Nephron (organoid): Measurements from ENCODE around the gene LTA.

Experiments used
- H3K27ac Mint-ChIP-seq, 3 experiments: 2 replicates each; pipeline ENCODE4 v1.8.0; 2020; ENCODE audit warnings: mixed read lengths in 3 of 3, mild to moderate bottlenecking in 2 of 3, moderate library complexity in 1 of 3
- H3K27me3 Mint-ChIP-seq: 2 replicates; pipeline ENCODE4 v1.8.0; 2021; ENCODE audit warnings: low read depth, mild to moderate bottlenecking, moderate library complexity, mixed read lengths
- H3K36me3 Mint-ChIP-seq: 2 replicates; pipeline ENCODE4 v1.8.0; 2020; ENCODE audit warnings: low read depth, mixed read lengths
- H3K4me1 Mint-ChIP-seq: 2 replicates; pipeline ENCODE4 v1.8.0; 2020; ENCODE audit warnings: mixed read lengths
- H3K4me3 Mint-ChIP-seq, 3 experiments: 2 replicates each; pipeline ENCODE4 v1.8.0; 2020; ENCODE audit warnings: mild to moderate bottlenecking in 3 of 3, mixed read lengths in 3 of 3, moderate library complexity in 2 of 3
- H3K9me3 Mint-ChIP-seq: 2 replicates; pipeline ENCODE4 v1.8.0; 2020; ENCODE audit warnings: mixed read lengths
- CTCF ChIP-seq, 3 experiments: fragments of 200-600 bp; sonication (generic); IDR thresholded peaks; one replicate each; pipeline ENCODE4 v1.5.0; 2021; ENCODE audit warnings: antibody characterized with exemption in 3 of 3; ENCODE audit not compliant: unreplicated experiment in 3 of 3

Gene LTA

GRCh38 chr6:31580438-31580740 is 8.3 kb downstream of the LTA start:
- Mint-ChIP-seq H3K4me3 (peak overlapping the region; percentile 94 to 96 (median 95)), H3K9me3 (no peaks in the 10 kb centered on the region), H3K36me3 (no peaks in the 10 kb centered on the region), H3K27me3 (peaks cover 6% of the 10 kb centered on the region), H3K4me1 (peaks cover 16% of the 10 kb centered on the region), H3K27ac (peak overlapping the region in 2 of 3 experiments; percentile 6 to 81)
- no peak for TF ChIP-seq CTCF (IDR thresholded peaks at IDR 0.05; ENCODE audit: unreplicated experiment in 3 of 3)

GRCh38 chr6:31580807-31581433 is 8.8 kb downstream of the LTA start:
- peak; percentile 96 to 98 (median 98) for TF ChIP-seq CTCF (IDR thresholded peaks at IDR 0.05; ENCODE audit: unreplicated experiment in 3 of 3)
- H3K36me3 Mint-ChIP-seq: no peaks in the 10 kb centered on the region

GRCh38 chr6:31581434-31582229 is 9.5 kb downstream of the LTA start:
- Mint-ChIP-seq H3K4me1 (peaks cover 21% of the 10 kb centered on the region), H3K9me3 (no peaks in the 10 kb centered on the region), H3K27ac (peak overlapping the region; percentile 81 to 89 (median 89)), H3K36me3 (no peaks in the 10 kb centered on the region), H3K4me3 (peak overlapping the region; percentile 94 to 96 (median 95)), H3K27me3 (peaks cover 6% of the 10 kb centered on the region)
- TF ChIP-seq CTCF (IDR thresholded peaks at IDR 0.05; ENCODE audit: unreplicated experiment in 3 of 3): no peak

More at GRCh38 chr6:31580807-31581433, 8.8 kb downstream of the LTA start:
- Mint-ChIP-seq H3K27me3 (peaks cover 6% of the 10 kb centered on the region), H3K9me3 (no peaks in the 10 kb centered on the region), H3K27ac (peak overlapping the region; percentile 81 to 89 (median 89)), H3K4me1 (peaks cover 20% of the 10 kb centered on the region), H3K4me3 (peak overlapping the region; percentile 94 to 96 (median 95))

- H3K36me3 Mint-ChIP-seq: no peaks in the 10 kb centered on the region
- H3K4me3 Mint-ChIP-seq: peak within 1 kb of the TSS; percentile 94 to 96 (median 95)
- peak within 1 kb of the TSS; percentile 81 to 89 (median 89) for H3K27ac Mint-ChIP-seq
- H3K27me3 Mint-ChIP-seq: peaks cover 7% of the 10 kb centered on the region
- peaks cover 25% of the 10 kb centered on the region for H3K4me1 Mint-ChIP-seq
- H3K9me3 Mint-ChIP-seq: no peaks in the 10 kb centered on the region
- TF ChIP-seq CTCF (IDR thresholded peaks at IDR 0.05; ENCODE audit: unreplicated experiment in 3 of 3): no peak
Measured at GRCh38 chr6:31582230-31582643, 10.1 kb downstream of the LTA start, which contains the start of gene LTB. TSS of gene LTB (minus strand) at chr6:31582424. CDS start at chr6:31582417, 7 bp downstream.

GRCh38 chr6:31585491-31585890 is 13.4 kb downstream of the LTA start:
- peaks cover 31% of the 10 kb centered on the region for H3K4me1 Mint-ChIP-seq
- peak overlapping the region in 1 of 3 experiments; percentile 35 for H3K4me3 Mint-ChIP-seq
- peak overlapping the region in 1 of 3 experiments; percentile 71 for H3K27ac Mint-ChIP-seq
- H3K27me3 Mint-ChIP-seq: peaks cover 11% of the 10 kb centered on the region
- H3K9me3 Mint-ChIP-seq: no peaks in the 10 kb centered on the region
- H3K36me3 Mint-ChIP-seq: no peaks in the 10 kb centered on the region
- no peak for TF ChIP-seq CTCF (IDR thresholded peaks at IDR 0.05; ENCODE audit: unreplicated experiment in 3 of 3)
